Measurements from ENCODE around the gene TUBB6.

DNA sequence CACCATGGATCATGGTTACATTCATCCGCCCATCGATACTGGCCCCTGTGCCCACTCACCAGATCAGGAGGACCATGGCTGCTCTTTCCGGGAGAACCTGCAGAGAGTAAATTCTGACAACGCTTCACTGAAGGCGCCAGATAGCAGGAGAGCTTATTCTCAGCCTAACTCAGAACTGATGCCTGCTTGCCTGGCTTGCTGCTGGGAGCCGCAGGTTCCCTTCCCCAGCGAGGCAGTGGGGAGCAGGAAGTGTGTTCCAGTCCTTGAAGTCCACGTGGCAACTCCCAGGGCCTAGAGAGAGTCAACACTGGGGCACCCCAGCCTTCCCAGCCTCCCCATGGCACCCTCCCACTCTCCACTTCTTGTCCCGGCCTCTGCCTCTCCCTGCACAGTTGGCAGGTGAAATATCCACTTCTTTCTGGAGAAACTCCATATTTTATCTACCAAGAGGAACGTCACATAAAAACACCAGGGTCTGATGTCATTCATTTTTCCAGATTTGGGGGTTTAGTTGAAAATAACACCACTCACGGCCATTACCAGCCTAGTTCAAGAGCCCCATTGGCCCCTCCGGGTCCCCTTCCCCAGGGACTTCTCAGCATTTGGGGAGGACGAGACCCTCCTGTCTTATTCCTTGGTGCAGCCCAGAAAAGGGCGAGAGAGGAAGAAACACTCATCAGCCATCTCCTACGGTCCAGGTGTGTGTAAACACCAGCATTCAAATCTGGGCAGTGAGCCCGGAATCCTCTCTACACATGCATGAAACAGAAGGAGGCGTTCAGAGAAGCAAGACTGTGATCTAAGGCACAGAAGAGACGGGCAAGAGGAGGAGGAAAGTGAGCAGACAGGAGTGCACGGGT is 3.5 kb upstream of the TUBB6 start:
- TF ChIP-seq POLR2A (IDR thresholded peaks at IDR 0.05) = no peak
- TF ChIP-seq, protein P1, sequence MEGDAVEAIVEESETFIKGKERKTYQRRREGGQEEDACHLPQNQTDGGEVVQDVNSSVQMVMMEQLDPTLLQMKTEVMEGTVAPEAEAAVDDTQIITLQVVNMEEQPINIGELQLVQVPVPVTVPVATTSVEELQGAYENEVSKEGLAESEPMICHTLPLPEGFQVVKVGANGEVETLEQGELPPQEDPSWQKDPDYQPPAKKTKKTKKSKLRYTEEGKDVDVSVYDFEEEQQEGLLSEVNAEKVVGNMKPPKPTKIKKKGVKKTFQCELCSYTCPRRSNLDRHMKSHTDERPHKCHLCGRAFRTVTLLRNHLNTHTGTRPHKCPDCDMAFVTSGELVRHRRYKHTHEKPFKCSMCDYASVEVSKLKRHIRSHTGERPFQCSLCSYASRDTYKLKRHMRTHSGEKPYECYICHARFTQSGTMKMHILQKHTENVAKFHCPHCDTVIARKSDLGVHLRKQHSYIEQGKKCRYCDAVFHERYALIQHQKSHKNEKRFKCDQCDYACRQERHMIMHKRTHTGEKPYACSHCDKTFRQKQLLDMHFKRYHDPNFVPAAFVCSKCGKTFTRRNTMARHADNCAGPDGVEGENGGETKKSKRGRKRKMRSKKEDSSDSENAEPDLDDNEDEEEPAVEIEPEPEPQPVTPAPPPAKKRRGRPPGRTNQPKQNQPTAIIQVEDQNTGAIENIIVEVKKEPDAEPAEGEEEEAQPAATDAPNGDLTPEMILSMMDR (IDR thresholded peaks at IDR 0.05) = no peak
